HG03159 (cell line): Measurements from ENCODE around the gene PODXL.

Source experiments
- ATAC-seq: cut with Tn5 transposase; IDR thresholded peaks from one replicate; pipeline ENCODE4 v1.9.1; 2021; ENCODE audit warnings: mild to moderate bottlenecking, moderate library complexity; ENCODE audit not compliant: unreplicated experiment

The PODXL gene

GRCh38 chr7:131564640-131565039 is 8.2 kb upstream of the PODXL start:
- ATAC-seq: no peak

GRCh38 chr7:131563918-131564317 is 7.5 kb upstream of the PODXL start:
- no peak for ATAC-seq

GRCh38 chr7:131562941-131563340 is 6.5 kb upstream of the PODXL start:
- ATAC-seq: no peak

DNA sequence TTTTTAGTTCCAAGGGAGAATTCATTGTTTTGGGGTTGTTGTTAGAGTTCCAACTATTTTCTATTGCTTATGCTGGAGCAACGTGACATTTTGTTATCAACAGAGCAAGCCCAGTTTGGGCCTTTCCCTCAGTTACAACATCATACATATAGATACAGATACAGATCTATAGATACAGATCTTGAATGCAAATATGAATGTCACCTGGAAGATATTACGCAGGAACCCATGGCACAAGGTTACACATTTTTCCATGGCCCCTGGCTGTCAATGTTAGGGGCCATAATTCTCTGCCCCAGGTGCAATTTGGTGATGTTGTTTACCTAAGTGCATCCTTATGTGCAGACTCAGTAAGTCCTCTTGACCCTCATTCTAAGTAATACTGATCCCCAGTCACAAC is 3.6 kb upstream of the PODXL start:
- no peak for ATAC-seq

GRCh38 chr7:131557652-131558385 is 1.4 kb upstream of the PODXL start:
- ATAC-seq: no peak

GRCh38 chr7:131556909-131557651 is 652 bp upstream of the PODXL start:
- peak; percentile 6 for ATAC-seq

GRCh38 chr7:131555552-131556052 is 826 bp downstream of the PODXL start:
- no peak for ATAC-seq

DNA sequence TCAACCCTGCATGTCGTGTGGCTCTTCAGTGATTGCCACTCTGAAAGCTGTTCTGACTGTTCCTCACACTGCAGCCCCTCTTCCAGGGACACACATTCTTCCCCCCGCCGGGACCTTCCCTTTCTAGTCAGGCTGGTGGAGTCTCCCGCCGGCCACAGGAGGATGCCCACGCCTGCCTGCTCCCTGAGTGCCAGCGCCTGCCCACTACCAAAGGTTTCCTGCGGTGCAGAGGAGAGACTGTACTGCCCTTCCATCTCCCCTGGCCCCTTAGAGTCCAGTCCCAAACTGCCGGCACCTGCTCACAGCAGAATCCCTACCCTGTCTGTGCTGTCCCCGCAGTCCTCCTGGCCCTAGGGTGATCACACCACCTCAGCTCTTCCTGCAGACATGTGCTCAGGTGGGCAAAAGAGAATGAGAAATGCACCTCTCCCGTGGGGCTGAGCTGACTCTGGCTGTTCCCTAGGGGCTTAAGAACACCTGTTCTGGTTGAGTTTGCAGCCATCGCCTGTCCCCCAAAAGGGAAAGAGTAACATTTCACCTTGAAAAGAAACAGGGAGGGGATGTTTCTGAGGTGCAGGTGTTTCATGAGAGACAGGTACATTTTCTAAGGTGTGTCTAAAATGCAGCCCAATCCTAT is 1.4 kb downstream of the PODXL start:
- no peak for ATAC-seq

- ATAC-seq: no peak
These were observed 2.5 kb downstream of the PODXL start for GRCh38 chr7:131553931-131554330.

DNA sequence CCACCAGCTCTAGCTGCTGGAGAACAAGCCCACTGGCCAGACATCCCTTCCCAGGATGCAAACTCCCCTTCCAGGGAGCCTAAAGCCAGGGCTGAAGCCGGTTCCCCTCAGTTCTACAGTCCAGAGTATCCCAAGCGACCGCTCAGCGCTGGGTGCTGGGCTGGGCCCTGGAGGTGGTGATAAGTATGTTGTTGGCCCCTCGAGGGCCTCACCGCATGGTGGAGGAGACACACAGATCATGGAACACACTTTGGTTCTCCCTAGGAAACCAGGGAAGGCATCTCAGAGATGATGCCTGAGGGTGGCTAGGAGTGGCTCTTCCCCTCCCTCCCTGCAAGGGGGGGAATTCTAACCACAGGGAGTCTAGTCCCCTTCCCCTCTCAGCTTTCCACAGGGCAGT is 4.4 kb downstream of the PODXL start:
- ATAC-seq: no peak

DNA sequence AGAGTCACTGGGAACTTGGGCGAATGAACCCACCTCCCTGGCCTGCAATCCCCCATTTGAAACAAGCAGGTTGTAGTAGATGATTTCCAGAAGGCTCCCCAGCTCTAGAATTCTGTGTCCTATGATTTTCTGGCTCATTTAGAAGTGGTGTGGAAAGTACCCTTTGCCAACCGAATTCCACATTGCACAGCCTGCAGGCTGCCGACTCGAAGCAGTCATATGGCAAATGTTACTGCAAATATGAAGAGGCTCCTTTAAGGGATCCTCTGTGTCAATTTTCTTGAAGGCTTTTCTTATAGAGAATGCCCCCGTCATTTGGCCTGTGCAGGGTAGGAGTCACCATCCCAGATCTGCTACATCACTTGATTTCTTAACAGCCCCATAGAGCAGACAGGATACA is 5.6 kb downstream of the PODXL start:
- ATAC-seq: no peak

- ATAC-seq: no peak
These were observed 8.1 kb downstream of the PODXL start for GRCh38 chr7:131548371-131548770.

- ATAC-seq: no peak
These were observed 8.8 kb downstream of the PODXL start for GRCh38 chr7:131547589-131547988.

DNA sequence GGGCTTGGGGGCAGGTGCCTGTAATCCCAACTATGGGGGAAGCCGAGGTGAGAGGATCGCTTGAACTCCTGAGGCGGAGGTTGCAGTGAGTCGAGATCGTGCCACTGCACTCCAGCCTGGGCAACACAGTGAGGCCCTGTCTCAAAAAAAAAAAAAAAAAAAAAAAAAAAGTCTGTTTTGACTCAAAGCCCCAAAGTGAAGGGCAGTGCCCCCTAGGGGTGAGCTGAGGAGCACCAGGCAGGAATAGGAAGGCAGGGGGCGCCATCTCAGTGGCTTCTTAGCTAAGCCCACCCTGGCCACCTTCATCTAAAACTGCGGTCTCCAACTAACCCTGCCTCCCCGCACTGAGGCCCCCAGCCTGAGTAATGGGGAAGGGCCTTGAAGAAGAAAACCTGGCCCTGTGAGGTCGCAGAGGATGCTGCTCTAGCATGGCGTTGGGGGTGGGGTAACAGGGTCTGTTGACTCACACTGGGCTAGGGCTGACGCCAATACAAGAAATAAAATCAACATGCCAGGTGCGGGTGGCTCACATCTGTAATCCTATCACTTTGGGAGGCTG is 9.8 kb downstream of the PODXL start:
- ATAC-seq: no peak

DNA sequence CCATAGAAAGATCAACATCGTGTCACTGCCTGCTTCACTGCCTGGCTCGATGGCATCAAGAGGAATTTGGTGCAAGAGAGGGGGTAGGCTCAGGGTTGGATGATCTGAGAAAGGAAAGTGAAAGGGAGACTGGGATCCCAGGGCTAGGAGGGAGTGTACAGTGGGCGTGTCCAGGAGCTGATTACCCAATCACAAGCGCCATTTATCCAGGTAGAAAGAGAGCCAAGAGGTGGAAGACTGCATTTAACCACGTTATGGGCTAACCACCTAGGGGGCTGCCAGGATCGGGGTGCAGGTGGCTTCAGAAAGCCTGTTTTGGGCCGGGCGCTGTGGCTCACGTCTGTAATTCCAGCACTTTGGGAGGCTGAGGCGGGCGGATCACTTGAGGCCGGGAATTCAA is 10.3 kb downstream of the PODXL start:
- ATAC-seq: no peak

GRCh38 chr7:131544449-131545301 is 11.8 kb downstream of the PODXL start:
- no peak for ATAC-seq

GRCh38 chr7:131544021-131544420 is 12.4 kb downstream of the PODXL start:
- no peak for ATAC-seq

DNA sequence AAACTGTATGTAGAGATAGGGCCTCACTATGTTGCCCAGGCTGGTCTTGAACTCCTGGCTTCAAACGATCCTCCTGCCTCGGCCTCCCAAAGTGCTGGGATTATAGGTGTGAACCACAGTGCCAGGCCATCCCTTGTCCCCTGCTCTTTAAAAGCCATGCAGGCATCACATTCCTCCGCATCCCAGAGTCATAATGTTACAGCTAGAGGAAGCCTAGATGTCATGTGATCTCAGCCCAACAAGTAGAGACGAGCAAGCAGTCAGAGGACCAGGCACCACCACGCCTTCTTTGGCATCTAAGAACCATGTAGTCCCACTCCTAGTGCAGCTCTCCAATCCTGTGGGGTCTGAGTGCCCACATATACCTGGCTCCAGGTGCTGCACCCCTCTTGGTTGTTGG is 13.1 kb downstream of the PODXL start:
- ATAC-seq: no peak

GRCh38 chr7:131540491-131541162 is 15.8 kb downstream of the PODXL start:
- ATAC-seq: no peak

- no peak for ATAC-seq
These were observed 17.6 kb downstream of the PODXL start for GRCh38 chr7:131538813-131539179.
